Panc1 (cell line): ENCODE results near the gene RPL36AL.

ENCODE experiments used
- POLR2AphosphoS5 ChIP-seq: IDR thresholded peaks from 2 replicates; pipeline ENCODE4 v1.6.1; 2012; ENCODE audit warnings: mild to moderate bottlenecking, low read depth, low read length, moderate library complexity
- TF ChIP-seq, protein P1 (sequence below): fragments of 450-650 bp; IDR thresholded peaks from 2 replicates; pipeline ENCODE4 v1.5.1; 2017; ENCODE audit warnings: mild to moderate bottlenecking
- TF ChIP-seq, protein P2 (sequence below), 2 experiments: IDR thresholded peaks; 2 replicates each; pipeline ENCODE4 v1.6.1; 2011 to 2012; ENCODE audit warnings: low read depth in 2 of 2, control low read depth in 1 of 2, low read length in 1 of 2, mild to moderate bottlenecking in 1 of 2, moderate library complexity in 1 of 2; ENCODE audit not compliant: insufficient read depth in 1 of 2

GRCh38 chr14:49583629-49584028 lies 36.8 kb downstream of the RPL36AL start:
- TF ChIP-seq, protein P1, sequence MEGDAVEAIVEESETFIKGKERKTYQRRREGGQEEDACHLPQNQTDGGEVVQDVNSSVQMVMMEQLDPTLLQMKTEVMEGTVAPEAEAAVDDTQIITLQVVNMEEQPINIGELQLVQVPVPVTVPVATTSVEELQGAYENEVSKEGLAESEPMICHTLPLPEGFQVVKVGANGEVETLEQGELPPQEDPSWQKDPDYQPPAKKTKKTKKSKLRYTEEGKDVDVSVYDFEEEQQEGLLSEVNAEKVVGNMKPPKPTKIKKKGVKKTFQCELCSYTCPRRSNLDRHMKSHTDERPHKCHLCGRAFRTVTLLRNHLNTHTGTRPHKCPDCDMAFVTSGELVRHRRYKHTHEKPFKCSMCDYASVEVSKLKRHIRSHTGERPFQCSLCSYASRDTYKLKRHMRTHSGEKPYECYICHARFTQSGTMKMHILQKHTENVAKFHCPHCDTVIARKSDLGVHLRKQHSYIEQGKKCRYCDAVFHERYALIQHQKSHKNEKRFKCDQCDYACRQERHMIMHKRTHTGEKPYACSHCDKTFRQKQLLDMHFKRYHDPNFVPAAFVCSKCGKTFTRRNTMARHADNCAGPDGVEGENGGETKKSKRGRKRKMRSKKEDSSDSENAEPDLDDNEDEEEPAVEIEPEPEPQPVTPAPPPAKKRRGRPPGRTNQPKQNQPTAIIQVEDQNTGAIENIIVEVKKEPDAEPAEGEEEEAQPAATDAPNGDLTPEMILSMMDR = no peak
- TF ChIP-seq, protein P2, sequence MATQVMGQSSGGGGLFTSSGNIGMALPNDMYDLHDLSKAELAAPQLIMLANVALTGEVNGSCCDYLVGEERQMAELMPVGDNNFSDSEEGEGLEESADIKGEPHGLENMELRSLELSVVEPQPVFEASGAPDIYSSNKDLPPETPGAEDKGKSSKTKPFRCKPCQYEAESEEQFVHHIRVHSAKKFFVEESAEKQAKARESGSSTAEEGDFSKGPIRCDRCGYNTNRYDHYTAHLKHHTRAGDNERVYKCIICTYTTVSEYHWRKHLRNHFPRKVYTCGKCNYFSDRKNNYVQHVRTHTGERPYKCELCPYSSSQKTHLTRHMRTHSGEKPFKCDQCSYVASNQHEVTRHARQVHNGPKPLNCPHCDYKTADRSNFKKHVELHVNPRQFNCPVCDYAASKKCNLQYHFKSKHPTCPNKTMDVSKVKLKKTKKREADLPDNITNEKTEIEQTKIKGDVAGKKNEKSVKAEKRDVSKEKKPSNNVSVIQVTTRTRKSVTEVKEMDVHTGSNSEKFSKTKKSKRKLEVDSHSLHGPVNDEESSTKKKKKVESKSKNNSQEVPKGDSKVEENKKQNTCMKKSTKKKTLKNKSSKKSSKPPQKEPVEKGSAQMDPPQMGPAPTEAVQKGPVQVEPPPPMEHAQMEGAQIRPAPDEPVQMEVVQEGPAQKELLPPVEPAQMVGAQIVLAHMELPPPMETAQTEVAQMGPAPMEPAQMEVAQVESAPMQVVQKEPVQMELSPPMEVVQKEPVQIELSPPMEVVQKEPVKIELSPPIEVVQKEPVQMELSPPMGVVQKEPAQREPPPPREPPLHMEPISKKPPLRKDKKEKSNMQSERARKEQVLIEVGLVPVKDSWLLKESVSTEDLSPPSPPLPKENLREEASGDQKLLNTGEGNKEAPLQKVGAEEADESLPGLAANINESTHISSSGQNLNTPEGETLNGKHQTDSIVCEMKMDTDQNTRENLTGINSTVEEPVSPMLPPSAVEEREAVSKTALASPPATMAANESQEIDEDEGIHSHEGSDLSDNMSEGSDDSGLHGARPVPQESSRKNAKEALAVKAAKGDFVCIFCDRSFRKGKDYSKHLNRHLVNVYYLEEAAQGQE (IDR thresholded peaks at IDR 0.05; ENCODE audit: insufficient read depth in 1 of 2, low read depth in 2 of 2, low read length in 1 of 2) = no peak
- no peak for TF ChIP-seq POLR2AphosphoS5
